GM19023 (cell line): ENCODE measurements around the gene OSBPL10.

Source experiments
- ATAC-seq: cut with Tn5 transposase; IDR thresholded peaks from one replicate; pipeline ENCODE4 v1.9.1; 2021; ENCODE audit warnings: mild to moderate bottlenecking, moderate library complexity; ENCODE audit not compliant: unreplicated experiment

The OSBPL10 gene

GRCh38 chr3:31635545-31635944, 345.5 kb downstream of the OSBPL10 start:
- no peak for ATAC-seq

- ATAC-seq: no peak
These were observed 346.6 kb downstream of the OSBPL10 start for GRCh38 chr3:31634476-31634875.

GRCh38 chr3:31629054-31629453, 352.0 kb downstream of the OSBPL10 start:
- no peak for ATAC-seq

DNA sequence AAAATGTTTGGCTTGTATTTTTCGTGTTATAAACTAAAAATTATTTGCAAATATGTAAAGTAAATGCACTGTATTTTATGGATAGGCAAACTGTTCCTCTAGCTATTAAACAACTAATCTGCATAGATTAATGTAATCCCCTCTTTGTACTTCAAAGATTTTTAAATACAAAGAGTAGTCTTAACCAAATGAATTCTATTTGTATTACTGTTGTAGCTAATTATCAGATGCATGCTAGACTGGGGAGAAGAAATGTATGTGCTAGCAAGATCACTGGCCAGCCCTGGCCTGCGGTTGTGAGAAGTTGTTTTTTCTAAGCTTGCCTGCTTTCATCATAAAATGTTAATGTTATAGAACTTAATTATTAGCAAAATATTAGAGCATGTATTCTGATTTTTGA, 355.7 kb downstream of the OSBPL10 start:
- no peak for ATAC-seq

GRCh38 chr3:31624083-31624709, 356.9 kb downstream of the OSBPL10 start:
- no peak for ATAC-seq

DNA sequence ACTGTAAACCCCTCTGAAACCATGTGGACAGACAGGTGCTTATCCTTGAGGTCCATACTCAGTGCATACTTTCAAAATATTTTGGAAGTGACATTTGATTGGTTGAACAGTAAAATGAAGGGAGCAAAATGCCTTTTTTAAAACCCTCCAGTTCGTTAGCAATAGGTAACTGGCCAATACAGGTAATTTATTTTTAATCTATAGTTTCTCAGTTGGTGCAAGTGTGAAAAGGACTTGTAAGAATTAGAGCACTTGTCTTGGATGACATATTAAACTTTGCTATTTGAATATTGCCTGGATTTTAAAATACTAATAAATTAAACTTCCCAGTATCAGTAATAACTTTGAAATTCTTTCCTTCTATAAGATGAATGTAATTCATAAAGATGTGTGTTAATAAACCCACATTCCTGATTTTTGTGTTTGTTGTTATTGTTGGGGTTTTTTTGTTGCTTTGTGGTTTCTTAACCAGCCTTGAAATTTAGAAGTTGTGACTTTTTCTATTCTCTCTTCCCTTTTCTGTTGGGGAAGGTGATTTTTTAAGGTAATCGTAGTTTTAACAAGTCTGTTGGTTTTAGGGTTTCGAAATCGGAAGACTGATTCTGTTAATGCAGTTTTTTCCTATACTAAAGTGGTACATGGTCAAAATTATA, 358.3 kb downstream of the OSBPL10 start:
- ATAC-seq: no peak

DNA sequence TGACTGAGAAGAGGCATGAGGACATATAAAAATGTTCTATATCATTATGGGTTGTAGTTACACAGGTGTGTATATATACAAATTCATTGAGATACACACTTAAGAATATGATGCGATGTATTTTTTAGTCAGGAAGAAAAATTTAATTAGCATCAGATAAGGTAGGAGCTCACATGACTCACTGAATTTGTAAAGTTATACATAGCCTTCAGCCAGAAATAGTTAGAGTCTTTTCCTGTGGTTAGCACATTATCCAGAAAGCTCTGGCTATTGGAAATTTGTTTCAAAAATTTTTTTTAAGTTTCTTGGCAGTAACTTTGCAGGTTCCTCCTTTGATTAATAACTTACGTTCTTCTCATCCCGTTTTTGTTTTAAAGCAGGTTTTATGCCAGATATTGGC, 359.7 kb downstream of the OSBPL10 start:
- no peak for ATAC-seq

DNA sequence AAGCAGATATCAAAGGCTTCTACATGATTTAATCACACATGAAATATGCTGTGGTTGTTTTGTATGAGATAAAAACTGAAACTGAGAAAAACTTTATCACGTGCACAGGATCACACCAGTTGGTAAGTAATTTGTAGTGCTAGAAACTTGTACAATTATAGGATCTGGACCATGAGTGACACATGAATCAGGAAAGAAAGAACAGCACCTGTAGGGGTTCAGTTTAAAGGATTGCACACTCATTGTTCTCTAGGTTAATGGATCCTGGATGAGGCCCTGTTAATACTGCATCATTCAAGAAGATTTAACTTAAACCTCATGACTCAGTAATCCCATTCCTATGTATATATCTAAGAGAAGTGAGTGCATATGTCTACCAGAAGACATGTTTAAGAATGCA, 360.4 kb downstream of the OSBPL10 start:
- no peak for ATAC-seq

GRCh38 chr3:31616711-31617110, 364.4 kb downstream of the OSBPL10 start:
- no peak for ATAC-seq

GRCh38 chr3:31615071-31615875, 365.8 kb downstream of the OSBPL10 start:
- ATAC-seq: no peak

GRCh38 chr3:31614162-31614921, 366.7 kb downstream of the OSBPL10 start:
- ATAC-seq: no peak

- no peak for ATAC-seq
These were observed 367.4 kb downstream of the OSBPL10 start for GRCh38 chr3:31613654-31614053.

GRCh38 chr3:31613177-31613576, 367.9 kb downstream of the OSBPL10 start:
- no peak for ATAC-seq
